ENCODE results near the gene KCNC4.

The KCNC4 gene

DNA sequence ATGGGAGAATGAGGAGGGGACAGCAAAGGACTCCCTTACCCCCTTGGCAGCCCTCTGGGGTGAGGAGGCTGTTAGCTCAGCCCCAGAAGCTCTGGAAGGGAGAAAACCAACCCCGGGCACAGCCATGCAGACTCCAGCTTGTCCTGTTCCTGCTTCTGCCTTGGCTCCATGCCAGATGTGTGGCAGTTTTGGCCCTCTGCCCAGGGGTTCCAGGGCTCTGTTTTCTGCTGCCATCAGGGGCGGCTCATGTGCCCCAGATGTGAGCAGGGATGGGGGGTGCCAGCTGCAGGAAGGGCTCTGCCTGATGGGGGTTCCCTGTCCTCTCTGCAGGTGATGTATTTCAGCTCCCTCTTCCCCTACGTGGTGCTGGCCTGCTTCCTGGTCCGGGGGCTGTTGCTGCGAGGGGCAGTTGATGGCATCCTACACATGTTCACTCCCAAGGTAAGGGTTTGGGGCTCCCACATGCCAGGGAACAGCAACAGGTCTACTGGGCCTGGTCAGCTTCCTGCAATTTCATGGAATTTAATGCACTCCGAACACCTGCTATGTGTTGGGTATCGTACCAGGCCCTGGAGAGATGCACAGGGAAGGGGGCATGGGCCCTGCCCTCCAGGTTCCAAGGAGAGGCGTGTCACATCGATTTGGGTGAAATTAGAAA lies 33.7 kb upstream of the KCNC4 start:
- TF ChIP-seq CREB1 (IDR thresholded peaks at IDR 0.05; ENCODE audit: low read depth) (no peak), NFIC (IDR thresholded peaks at IDR 0.05) (peak; percentile 94)

GRCh38 chr1:110177775-110178174 lies 32.3 kb upstream of the KCNC4 start:
- TF ChIP-seq, protein P1, sequence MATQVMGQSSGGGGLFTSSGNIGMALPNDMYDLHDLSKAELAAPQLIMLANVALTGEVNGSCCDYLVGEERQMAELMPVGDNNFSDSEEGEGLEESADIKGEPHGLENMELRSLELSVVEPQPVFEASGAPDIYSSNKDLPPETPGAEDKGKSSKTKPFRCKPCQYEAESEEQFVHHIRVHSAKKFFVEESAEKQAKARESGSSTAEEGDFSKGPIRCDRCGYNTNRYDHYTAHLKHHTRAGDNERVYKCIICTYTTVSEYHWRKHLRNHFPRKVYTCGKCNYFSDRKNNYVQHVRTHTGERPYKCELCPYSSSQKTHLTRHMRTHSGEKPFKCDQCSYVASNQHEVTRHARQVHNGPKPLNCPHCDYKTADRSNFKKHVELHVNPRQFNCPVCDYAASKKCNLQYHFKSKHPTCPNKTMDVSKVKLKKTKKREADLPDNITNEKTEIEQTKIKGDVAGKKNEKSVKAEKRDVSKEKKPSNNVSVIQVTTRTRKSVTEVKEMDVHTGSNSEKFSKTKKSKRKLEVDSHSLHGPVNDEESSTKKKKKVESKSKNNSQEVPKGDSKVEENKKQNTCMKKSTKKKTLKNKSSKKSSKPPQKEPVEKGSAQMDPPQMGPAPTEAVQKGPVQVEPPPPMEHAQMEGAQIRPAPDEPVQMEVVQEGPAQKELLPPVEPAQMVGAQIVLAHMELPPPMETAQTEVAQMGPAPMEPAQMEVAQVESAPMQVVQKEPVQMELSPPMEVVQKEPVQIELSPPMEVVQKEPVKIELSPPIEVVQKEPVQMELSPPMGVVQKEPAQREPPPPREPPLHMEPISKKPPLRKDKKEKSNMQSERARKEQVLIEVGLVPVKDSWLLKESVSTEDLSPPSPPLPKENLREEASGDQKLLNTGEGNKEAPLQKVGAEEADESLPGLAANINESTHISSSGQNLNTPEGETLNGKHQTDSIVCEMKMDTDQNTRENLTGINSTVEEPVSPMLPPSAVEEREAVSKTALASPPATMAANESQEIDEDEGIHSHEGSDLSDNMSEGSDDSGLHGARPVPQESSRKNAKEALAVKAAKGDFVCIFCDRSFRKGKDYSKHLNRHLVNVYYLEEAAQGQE (IDR thresholded peaks at IDR 0.05; ENCODE audit: low read depth), result no peak
- no peak for TF ChIP-seq CREB1 (IDR thresholded peaks at IDR 0.05; ENCODE audit: low read depth)
- no peak for TF ChIP-seq CEBPB (IDR thresholded peaks at IDR 0.05)
- TF ChIP-seq, protein P2, sequence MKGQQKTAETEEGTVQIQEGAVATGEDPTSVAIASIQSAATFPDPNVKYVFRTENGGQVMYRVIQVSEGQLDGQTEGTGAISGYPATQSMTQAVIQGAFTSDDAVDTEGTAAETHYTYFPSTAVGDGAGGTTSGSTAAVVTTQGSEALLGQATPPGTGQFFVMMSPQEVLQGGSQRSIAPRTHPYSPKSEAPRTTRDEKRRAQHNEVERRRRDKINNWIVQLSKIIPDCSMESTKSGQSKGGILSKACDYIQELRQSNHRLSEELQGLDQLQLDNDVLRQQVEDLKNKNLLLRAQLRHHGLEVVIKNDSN (IDR thresholded peaks at IDR 0.05), result no peak
- TF ChIP-seq TAF1 (IDR thresholded peaks at IDR 0.05; ENCODE audit: low read depth), result no peak
- TF ChIP-seq ZBTB7A (IDR thresholded peaks at IDR 0.05; ENCODE audit: low read depth), result no peak
- TF ChIP-seq EP300 (IDR thresholded peaks at IDR 0.05; ENCODE audit: borderline replicate concordance), result no peak
- no peak for TF ChIP-seq TEAD4 (IDR thresholded peaks at IDR 0.05)
- TF ChIP-seq NFIC (IDR thresholded peaks at IDR 0.05), result no peak

DNA sequence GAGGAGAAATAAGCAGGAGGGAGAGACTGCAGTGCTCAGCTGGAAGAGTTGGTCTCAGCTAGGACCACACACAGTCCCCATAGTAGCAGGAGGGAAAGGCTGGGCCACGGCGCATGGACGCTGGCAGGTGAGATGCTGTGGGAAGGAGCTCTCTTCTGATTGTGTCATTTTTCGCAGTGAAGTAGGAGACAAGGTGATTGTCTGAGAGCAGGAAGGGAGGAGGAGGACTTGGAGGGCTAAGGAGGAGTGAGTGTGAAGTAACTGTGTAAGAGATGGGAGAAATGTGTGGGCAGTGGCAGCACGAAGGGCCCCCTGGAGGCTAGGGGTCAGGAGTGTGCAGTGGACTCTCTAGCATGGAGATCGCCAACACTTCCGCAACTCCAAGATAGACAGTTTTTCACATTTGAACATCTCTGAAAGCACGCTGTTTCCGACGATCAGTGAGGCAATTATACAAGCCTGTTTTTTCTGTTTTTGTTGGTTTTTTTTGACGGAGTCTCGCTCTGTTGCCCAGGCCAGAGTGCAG lies 26.4 kb upstream of the KCNC4 start:
- TF ChIP-seq ZBTB7A (IDR thresholded peaks at IDR 0.05; ENCODE audit: low read depth) (no peak), CREB1 (IDR thresholded peaks at IDR 0.05; ENCODE audit: low read depth) (no peak), NFIC (IDR thresholded peaks at IDR 0.05) (no peak), YY1 (IDR thresholded peaks at IDR 0.05; ENCODE audit: low read depth) (no peak), FOXM1 (IDR thresholded peaks at IDR 0.05; ENCODE audit: borderline replicate concordance, low read depth) (no peak), EP300 (IDR thresholded peaks at IDR 0.05; ENCODE audit: borderline replicate concordance) (no peak), TCF12 (IDR thresholded peaks at IDR 0.05; ENCODE audit: low read depth) (no peak)
- TF ChIP-seq, protein P2 (IDR thresholded peaks at IDR 0.05), result no peak

GRCh38 chr1:110184446-110184845 lies 25.7 kb upstream of the KCNC4 start:
- TF ChIP-seq EGR1 (IDR thresholded peaks at IDR 0.05), result no peak

DNA sequence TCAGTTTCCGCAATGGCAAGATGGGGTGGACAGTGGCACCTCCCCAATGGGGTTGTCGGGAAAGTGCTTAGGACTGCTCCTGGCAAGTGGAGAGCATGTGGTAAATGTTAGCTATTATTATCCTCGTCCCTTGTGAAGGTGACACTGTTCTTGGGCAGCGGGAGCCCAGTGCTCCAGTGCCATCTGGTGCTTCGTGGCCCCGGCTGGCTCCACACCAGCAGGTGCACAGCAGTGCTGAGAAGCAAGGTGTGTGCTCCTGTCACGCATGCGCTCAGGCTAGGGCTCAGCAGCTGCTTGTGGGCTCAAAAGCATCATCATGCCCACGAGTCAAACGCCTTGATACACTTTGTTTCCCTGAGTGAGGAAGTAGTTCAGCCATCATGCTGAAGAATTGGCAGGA lies 24.9 kb upstream of the KCNC4 start:
- no peak for TF ChIP-seq TAF1 (IDR thresholded peaks at IDR 0.05; ENCODE audit: low read depth)
- TF ChIP-seq EGR1 (IDR thresholded peaks at IDR 0.05), result no peak
- no peak for TF ChIP-seq CREB1 (IDR thresholded peaks at IDR 0.05; ENCODE audit: low read depth)
- no peak for TF ChIP-seq ZBTB7A (IDR thresholded peaks at IDR 0.05; ENCODE audit: low read depth)

- TF ChIP-seq FOXM1 (IDR thresholded peaks at IDR 0.05; ENCODE audit: borderline replicate concordance, low read depth) (no peak), ZBTB7A (IDR thresholded peaks at IDR 0.05; ENCODE audit: low read depth) (no peak), YY1 (IDR thresholded peaks at IDR 0.05; ENCODE audit: low read depth) (no peak), NFIC (IDR thresholded peaks at IDR 0.05) (no peak), EGR1 (IDR thresholded peaks at IDR 0.05) (no peak), TEAD4 (IDR thresholded peaks at IDR 0.05) (no peak), TAF1 (IDR thresholded peaks at IDR 0.05; ENCODE audit: low read depth) (no peak), EP300 (IDR thresholded peaks at IDR 0.05; ENCODE audit: borderline replicate concordance) (no peak), CREB1 (IDR thresholded peaks at IDR 0.05; ENCODE audit: low read depth) (no peak), CEBPB (IDR thresholded peaks at IDR 0.05) (no peak), RAD21 (IDR thresholded peaks at IDR 0.05; ENCODE audit: low read depth) (no peak), TCF12 (IDR thresholded peaks at IDR 0.05; ENCODE audit: low read depth) (no peak)
- TF ChIP-seq, protein P2 (IDR thresholded peaks at IDR 0.05), result no peak
- TF ChIP-seq, protein P3, sequence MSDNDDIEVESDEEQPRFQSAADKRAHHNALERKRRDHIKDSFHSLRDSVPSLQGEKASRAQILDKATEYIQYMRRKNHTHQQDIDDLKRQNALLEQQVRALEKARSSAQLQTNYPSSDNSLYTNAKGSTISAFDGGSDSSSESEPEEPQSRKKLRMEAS (IDR thresholded peaks at IDR 0.05), result no peak
- TF ChIP-seq, protein P1 (IDR thresholded peaks at IDR 0.05; ENCODE audit: low read depth), result no peak
Observed at GRCh38 chr1:110186558-110186957, 23.6 kb upstream of the KCNC4 start.

Data from Ishikawa (cell line).